ENCODE data around the gene LARP4B. TPM values are rescaled to one million over a fixed set of nuclear protein-coding genes. Genes with fewer than 3 reads are reported as not detected.

Gene LARP4B
- total RNA-seq, 4 donors from 2014 or later: 51.2 to 60.8 (median 56.5) TPM

DNA sequence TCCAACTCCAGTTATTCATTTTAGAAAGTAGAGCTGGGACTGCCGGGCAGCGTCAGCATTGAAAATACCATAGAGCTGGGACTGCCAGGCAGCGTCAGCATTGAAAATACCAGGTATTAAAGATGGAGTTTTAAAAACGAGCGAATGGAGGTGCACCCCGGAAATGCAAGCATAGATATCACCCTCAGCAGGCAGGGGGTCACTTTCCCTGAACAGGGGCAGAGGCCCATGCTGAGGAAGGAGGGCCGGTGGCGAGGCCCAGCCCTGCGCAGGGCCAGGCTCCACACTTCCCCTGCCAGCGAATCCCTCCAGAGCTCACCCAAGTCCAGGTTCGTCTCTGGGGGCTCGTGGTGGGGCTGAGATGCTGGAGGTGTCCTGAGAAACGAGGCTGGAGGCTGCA is 157.3 kb downstream of the LARP4B start:
- TF ChIP-seq, protein P1, sequence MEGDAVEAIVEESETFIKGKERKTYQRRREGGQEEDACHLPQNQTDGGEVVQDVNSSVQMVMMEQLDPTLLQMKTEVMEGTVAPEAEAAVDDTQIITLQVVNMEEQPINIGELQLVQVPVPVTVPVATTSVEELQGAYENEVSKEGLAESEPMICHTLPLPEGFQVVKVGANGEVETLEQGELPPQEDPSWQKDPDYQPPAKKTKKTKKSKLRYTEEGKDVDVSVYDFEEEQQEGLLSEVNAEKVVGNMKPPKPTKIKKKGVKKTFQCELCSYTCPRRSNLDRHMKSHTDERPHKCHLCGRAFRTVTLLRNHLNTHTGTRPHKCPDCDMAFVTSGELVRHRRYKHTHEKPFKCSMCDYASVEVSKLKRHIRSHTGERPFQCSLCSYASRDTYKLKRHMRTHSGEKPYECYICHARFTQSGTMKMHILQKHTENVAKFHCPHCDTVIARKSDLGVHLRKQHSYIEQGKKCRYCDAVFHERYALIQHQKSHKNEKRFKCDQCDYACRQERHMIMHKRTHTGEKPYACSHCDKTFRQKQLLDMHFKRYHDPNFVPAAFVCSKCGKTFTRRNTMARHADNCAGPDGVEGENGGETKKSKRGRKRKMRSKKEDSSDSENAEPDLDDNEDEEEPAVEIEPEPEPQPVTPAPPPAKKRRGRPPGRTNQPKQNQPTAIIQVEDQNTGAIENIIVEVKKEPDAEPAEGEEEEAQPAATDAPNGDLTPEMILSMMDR (IDR thresholded peaks at IDR 0.05; ENCODE audit: low read depth): no peak

DNA sequence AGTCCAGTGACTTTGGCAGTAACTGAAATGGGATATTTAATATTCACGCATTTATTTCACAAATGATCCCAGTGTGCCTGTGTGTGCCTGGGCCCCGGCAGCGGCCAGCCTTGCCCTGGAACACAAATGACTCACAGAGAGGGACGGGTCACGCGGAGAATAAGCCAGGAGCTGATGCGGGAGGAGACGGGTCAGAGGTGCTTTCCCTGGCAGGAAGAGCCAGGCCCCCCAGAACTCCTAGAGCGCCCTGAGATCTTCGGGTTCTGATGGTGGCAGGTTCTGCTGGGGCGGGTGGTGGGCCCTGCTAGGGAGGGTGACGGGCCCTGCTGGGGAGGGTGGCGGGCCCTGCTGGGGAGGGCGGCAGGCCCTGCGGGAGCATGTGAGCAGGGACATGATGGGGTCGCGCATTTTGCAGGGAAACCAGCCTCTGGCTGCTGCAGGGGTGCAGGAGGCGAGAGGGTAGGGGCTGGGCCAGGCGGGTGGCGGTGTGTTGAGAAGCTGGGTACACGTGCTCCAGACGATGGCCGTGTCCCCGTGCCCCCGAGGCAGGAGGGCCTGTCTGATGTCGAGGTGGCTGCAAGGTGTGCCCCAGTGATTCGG is 157.8 kb downstream of the LARP4B start:
- TF ChIP-seq, protein P1 (IDR thresholded peaks at IDR 0.05; ENCODE audit: low read depth): no peak

DNA sequence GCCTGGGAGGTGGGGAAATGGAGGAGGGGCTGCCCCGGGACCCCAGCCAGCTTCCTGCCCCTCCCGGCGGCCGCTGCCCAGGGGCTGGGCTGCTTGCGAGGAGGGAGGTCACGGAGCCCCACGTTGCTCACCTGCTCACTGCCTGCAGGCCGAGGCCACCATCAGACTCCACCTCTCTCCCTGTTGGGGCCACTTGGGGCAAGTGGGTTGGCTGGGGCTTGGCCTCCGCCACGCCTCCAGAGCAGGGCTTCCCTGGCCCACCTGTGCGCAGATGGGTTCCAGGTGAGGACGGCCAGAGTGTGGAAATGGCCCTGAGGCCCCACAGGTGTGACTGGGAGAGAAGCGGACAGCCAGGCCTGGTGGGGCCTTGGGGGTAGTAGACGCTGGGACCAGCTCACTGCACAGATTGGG is 159.3 kb downstream of the LARP4B start:
- TF ChIP-seq, protein P1 (IDR thresholded peaks at IDR 0.05; ENCODE audit: low read depth): no peak

DNA sequence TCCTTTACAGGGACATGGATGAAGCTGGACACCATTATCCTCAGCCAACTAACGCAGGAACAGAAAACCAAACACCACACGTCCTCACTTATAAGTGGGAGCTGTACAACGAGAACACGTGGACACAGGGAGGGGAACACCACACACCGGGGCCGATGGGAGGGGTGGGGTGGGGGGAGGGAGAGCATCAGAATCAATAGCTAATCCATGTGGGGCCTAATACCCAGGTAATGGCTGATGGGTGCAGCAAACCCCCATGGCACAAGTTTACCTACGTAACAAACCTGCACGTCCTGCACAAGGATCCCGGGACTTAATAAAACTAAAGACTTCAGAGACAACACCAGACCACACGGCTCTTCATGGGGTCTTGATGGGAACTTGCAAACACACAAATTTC is 159.9 kb downstream of the LARP4B start:
- TF ChIP-seq, protein P1 (IDR thresholded peaks at IDR 0.05; ENCODE audit: low read depth): no peak

DNA sequence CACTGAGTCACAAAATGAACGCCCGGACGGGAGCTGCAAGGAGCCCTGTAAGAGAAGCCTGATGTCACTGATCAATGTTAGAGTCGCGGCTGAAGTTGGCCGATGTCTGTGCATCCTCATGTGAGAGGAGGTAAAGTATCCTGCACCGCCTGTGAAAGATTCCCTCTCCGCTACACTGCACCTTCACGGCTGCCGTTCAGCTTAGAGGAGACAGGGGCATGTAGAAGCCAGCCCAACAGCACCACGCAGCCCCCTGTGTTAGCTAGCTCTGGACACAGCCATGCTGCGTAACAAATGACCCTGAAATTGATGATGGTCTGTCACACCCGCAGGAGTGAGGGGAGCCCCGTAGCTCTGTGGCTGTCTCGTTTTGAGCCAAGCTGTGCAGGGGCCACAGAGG is 160.5 kb downstream of the LARP4B start:
- TF ChIP-seq, protein P1 (IDR thresholded peaks at IDR 0.05; ENCODE audit: low read depth): no peak

DNA sequence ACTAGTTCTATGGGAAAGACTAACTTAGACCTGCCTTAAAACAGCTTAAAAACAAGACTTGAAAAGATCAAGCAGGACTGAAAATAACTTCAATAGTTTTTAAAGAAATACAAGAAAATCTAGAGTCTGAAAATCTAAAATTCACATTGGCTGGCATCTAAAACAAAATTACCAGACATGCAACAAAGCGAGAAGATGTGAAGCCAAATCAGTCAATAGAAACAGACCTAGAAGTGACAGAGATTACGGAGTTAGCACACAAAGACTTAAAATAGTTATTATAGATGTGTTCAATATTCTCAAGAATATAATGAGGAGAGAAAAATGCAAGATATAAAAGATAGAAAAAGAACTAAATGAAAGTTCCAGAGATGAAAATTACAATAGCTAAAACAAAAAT is 163.7 kb downstream of the LARP4B start:
- TF ChIP-seq, protein P1 (IDR thresholded peaks at IDR 0.05; ENCODE audit: low read depth): no peak

DNA sequence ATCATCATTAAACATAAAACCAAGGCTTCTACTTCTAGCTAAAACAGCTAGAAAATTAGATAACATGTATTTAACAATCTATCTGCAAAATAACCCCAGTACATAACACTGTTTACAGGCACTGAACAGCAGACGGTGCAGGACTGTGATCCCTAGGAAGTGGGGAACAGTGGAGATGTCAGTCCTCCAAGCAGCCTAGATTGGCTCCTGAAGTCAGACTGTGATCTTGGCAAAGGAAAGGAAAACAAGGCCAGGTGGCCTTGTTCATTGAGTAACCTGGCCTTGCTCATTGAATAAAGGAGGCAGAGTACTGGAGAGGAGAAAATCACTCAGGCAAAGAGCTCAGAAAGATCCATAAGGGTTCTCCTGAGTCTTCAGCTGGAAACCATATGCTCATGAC is 164.3 kb downstream of the LARP4B start:
- TF ChIP-seq, protein P1 (IDR thresholded peaks at IDR 0.05; ENCODE audit: low read depth): no peak

All from subcutaneous adipose tissue (tissue), 4 donors.